Osteocyte (in vitro differentiated cells): ENCODE results near the gene ACACA. TPM values are rescaled to one million over a fixed set of nuclear protein-coding genes. Genes with fewer than 3 reads are reported as not detected.
A peak's percentile ranks its signal among the peaks of the same experiment; 100 is the strongest.

Source experiments
- DNase-seq: peaks from one replicate; pipeline ENCODE4 v3.0.0; 2021; ENCODE audit warnings: mixed read lengths; ENCODE audit not compliant: unreplicated experiment; ENCODE audit errors: extremely low spot score
- H3K27ac Mint-ChIP-seq: one replicate; pipeline ENCODE4 v1.8.0; 2021; ENCODE audit warnings: mild to moderate bottlenecking, mixed read lengths; ENCODE audit not compliant: unreplicated experiment
- H3K27me3 Mint-ChIP-seq: one replicate; pipeline ENCODE4 v1.8.0; 2021; ENCODE audit warnings: mixed read lengths; ENCODE audit not compliant: unreplicated experiment
- H3K36me3 Mint-ChIP-seq: one replicate; pipeline ENCODE4 v1.8.0; 2021; ENCODE audit warnings: mixed read lengths; ENCODE audit not compliant: unreplicated experiment
- H3K4me1 Mint-ChIP-seq: one replicate; pipeline ENCODE4 v1.8.0; 2021; ENCODE audit warnings: mixed read lengths; ENCODE audit not compliant: unreplicated experiment
- H3K4me3 Mint-ChIP-seq: one replicate; pipeline ENCODE4 v1.8.0; 2021; ENCODE audit warnings: mild to moderate bottlenecking, moderate library complexity, mixed read lengths; ENCODE audit not compliant: unreplicated experiment
- H3K9me3 Mint-ChIP-seq: one replicate; pipeline ENCODE4 v1.8.0; 2021; ENCODE audit warnings: mixed read lengths; ENCODE audit not compliant: unreplicated experiment
- CTCF ChIP-seq: fragments of 200-600 bp; sonication (generic); IDR thresholded peaks from 2 replicates; pipeline ENCODE4 v1.5.0; 2021; ENCODE audit warnings: antibody characterized with exemption, mild to moderate bottlenecking, moderate library complexity
- total RNA-seq: library from RNA; stranded (reverse); gene quantifications from 2 replicates; pipeline ENCODE4 v1.2.1, GENCODE V29; 2021

ACACA gene
- total RNA-seq, 1 donor from 2014 or later = 63.5 TPM

GRCh38 chr17:37440424-37440823, 33.8 kb upstream of the ACACA start:
- H3K27ac Mint-ChIP-seq = no peak overlapping the region
- DNase-seq = no peak
- H3K36me3 Mint-ChIP-seq = peaks cover 43% of the 10 kb centered on the region
- no peak overlapping the region for H3K4me3 Mint-ChIP-seq
- H3K27me3 Mint-ChIP-seq = no peaks in the 10 kb centered on the region
- no peaks in the 10 kb centered on the region for H3K4me1 Mint-ChIP-seq
- no peak for TF ChIP-seq CTCF
- H3K9me3 Mint-ChIP-seq = no peaks in the 10 kb centered on the region

GRCh38 chr17:37438141-37438540, 31.5 kb upstream of the ACACA start:
- Mint-ChIP-seq H3K27me3 (no peaks in the 10 kb centered on the region), H3K36me3 (peaks cover 45% of the 10 kb centered on the region)
- peak; percentile 33 for TF ChIP-seq CTCF

GRCh38 chr17:37432671-37433070, 26.0 kb upstream of the ACACA start:
- TF ChIP-seq CTCF = no peak
- Mint-ChIP-seq H3K4me3 (no peak overlapping the region), H3K9me3 (no peaks in the 10 kb centered on the region), H3K36me3 (peaks cover 34% of the 10 kb centered on the region), H3K4me1 (peaks cover 7% of the 10 kb centered on the region), H3K27me3 (no peaks in the 10 kb centered on the region), H3K27ac (no peak overlapping the region)
- DNase-seq = no peak

More at GRCh38 chr17:37438141-37438540, 31.5 kb upstream of the ACACA start:
- H3K4me1 Mint-ChIP-seq = no peaks in the 10 kb centered on the region
- no peak overlapping the region for H3K4me3 Mint-ChIP-seq
- H3K27ac Mint-ChIP-seq = no peak overlapping the region
- no peak for DNase-seq
- H3K9me3 Mint-ChIP-seq = no peaks in the 10 kb centered on the region

- peaks cover 7% of the 10 kb centered on the region for H3K4me1 Mint-ChIP-seq
- no peak for DNase-seq
- H3K36me3 Mint-ChIP-seq = peaks cover 35% of the 10 kb centered on the region
- no peaks in the 10 kb centered on the region for H3K27me3 Mint-ChIP-seq
- H3K27ac Mint-ChIP-seq = peak overlapping the region; percentile 35
- H3K9me3 Mint-ChIP-seq = no peaks in the 10 kb centered on the region
- no peak overlapping the region for H3K4me3 Mint-ChIP-seq
- no peak for TF ChIP-seq CTCF
Observed at GRCh38 chr17:37430051-37430627, 23.5 kb upstream of the ACACA start.

- peaks cover 35% of the 10 kb centered on the region for H3K36me3 Mint-ChIP-seq
- no peak for DNase-seq
- peak overlapping the region; percentile 35 for H3K27ac Mint-ChIP-seq
- H3K4me1 Mint-ChIP-seq = peaks cover 7% of the 10 kb centered on the region
- no peak overlapping the region for H3K4me3 Mint-ChIP-seq
- no peaks in the 10 kb centered on the region for H3K27me3 Mint-ChIP-seq
- no peak for TF ChIP-seq CTCF
- H3K9me3 Mint-ChIP-seq = no peaks in the 10 kb centered on the region
Observed at GRCh38 chr17:37429453-37429852, 22.8 kb upstream of the ACACA start.
